ENCODE results near the gene SPINT2. TPM values are rescaled to one million over a fixed set of nuclear protein-coding genes. Genes with fewer than 3 reads are reported as not detected.
A peak's percentile ranks its signal among the peaks of the same experiment; 100 is the strongest.
"Not testable (repeated sequence)": the region's sequence is repeated elsewhere in the genome, so short reads cannot be mapped to it uniquely, and the experiment has no call there.

The SPINT2 gene
- total RNA-seq, 2 donors from 2014 or later = 11.1 to 52.7 TPM

DNA sequence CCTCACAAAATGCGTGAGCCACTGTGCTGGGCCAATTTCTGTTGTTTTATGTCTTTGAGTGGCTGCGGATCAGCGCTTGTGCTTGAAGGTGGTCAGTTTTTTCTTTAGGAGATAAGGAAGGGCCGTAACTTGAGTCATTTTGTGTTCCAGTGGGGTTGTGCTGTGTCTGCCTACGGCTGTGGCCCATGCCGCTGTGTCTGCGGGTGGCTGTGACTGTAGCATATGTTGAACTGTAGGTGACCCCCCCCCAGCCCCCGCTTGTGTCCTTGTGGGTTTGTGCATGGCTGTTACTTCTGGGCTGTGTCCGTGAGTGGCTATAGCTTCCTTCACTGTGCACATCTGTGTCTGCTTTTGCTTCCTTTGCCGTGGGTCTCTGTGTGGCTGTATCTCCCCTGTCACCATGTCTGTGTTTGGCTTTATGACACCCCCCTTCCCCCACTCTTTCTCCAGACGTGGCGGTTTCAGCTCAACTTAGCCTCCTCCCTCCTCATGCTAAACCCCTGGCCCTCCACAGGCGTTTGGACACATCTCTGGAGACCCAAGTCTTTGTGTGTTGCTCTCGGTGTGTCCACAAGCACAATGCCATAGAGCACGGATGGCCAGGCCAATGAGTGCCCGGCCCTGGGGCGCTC lies 8.9 kb upstream of the SPINT2 start:
- Histone ChIP-seq H3K4me1 (peaks cover 0 to 53% of the 10 kb centered on the region in 2 donors), H3K9me3 (no peaks in the 10 kb centered on the region), H3K36me3 (no peaks in the 10 kb centered on the region), H3K27ac (peak overlapping the region; percentile 88 to 90), H3K27me3 (no peaks in the 10 kb centered on the region), H3K4me3 (peak overlapping the region; percentile 41 to 60)
- TF ChIP-seq, protein P1, sequence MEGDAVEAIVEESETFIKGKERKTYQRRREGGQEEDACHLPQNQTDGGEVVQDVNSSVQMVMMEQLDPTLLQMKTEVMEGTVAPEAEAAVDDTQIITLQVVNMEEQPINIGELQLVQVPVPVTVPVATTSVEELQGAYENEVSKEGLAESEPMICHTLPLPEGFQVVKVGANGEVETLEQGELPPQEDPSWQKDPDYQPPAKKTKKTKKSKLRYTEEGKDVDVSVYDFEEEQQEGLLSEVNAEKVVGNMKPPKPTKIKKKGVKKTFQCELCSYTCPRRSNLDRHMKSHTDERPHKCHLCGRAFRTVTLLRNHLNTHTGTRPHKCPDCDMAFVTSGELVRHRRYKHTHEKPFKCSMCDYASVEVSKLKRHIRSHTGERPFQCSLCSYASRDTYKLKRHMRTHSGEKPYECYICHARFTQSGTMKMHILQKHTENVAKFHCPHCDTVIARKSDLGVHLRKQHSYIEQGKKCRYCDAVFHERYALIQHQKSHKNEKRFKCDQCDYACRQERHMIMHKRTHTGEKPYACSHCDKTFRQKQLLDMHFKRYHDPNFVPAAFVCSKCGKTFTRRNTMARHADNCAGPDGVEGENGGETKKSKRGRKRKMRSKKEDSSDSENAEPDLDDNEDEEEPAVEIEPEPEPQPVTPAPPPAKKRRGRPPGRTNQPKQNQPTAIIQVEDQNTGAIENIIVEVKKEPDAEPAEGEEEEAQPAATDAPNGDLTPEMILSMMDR (IDR thresholded peaks at IDR 0.05) = no peak
- DNase-seq (ENCODE audit: low spot score) = no peak

DNA sequence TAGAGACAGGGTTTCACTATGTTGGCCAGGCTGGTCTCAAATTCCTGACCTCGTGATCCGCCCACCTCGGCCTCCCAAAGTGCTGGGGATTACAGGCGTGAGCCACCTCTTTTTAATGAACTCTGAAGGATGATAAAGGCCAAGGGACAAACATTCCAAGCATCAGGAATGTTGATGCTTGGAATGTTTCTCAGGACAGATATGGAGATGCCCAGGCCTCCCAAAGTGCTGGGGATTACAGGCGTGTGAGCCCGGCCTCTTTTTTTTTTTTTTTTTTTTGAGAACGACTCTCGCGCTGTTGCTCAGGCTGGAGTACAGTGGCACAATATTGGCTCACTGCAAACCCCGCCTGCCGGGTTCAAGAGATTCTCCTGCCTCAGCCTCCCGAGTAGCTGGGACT lies 2.4 kb upstream of the SPINT2 start:
- H3K27ac ChIP-seq; H3K27me3 ChIP-seq; H3K9me3 ChIP-seq; H3K36me3 ChIP-seq; DNase-seq (ENCODE audit: low spot score); H3K4me3 ChIP-seq: not testable (repeated sequence)
- peaks cover 0 to 18% of the 10 kb centered on the region in 2 donors for H3K4me1 ChIP-seq

DNA sequence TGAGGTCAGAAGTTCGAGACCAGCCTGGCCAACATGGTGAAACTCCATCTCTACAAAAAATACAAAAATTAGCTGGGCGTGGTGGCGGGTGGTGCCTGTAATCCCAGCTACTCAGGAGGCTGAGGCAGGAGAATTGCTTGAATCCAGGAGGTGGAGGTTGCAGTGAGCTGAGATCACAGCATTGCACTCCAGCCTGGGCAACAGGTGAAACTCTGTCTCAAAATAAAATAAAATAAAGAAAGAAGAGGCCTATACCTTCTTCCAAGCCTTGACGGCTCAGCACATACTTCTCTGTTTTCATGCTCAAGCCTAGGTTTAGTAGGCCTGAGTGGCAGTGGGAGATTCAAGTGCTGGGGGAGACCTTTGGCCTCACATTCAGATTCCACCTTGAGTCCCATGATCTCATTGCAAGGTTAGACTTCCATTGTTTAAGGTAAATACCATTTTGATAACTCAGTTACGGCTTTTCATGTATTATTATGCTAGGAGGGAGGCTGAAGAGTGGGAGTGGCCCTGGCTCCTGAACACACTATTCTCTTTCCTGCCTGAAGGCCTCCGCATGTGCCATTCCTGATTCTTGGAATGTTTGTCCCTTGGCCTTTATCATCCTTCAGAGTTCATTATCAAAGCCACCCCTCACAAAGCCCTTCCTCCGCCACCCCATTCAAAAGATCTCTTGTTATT lies 1.6 kb upstream of the SPINT2 start:
- no peak for DNase-seq (ENCODE audit: low spot score)
- no peaks in the 10 kb centered on the region for H3K27me3 ChIP-seq
- H3K4me1 ChIP-seq = peaks cover 0 to 18% of the 10 kb centered on the region in 2 donors
- no peaks in the 10 kb centered on the region for H3K9me3 ChIP-seq
- TF ChIP-seq, protein P1 (IDR thresholded peaks at IDR 0.05) = no peak
- H3K4me3 ChIP-seq = no peak overlapping the region
- no peak overlapping the region for H3K27ac ChIP-seq
- H3K36me3 ChIP-seq = no peaks in the 10 kb centered on the region

DNA sequence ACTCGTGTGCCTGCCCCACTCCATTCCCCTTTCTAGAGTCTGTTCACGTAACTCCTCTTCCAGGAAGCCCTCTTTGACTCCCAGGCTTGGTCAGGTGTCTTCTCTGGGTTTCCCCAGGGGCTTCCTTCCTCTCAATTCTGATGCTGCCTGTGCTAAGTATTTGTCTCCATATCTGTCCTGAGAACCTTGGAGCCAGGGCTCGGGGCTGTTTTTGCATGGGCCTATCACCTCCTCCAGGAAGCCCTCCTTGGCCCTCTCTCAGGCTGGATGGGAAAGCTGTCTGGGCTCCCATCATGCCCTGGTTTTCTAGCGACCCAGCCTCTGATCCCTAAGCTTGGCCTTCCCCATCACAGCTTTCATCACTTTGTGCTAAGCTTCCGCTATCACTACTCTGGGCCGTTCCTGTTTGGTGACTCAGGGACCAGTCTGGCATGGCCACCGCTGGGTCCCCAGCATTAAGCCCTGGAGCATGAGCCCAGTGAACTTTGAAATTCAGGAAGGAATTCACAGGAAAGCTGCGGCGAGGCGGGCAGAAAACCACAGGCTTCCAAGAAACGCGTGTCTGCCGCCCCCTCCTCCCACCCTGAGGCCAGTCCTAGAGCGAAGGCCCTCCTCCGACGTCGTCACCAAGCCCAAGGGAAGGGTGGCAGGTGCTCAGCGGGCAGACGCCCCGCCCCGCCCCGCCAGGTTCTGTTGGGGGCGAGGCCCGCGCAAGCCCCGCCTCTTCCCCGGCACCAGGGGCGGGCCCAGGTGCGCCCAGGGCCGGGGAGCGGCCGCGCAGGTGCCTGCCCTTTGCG lies 486 bp upstream of the SPINT2 start:
- Histone ChIP-seq H3K9me3 (no peaks in the 10 kb centered on the region), H3K27me3 (no peaks in the 10 kb centered on the region), H3K36me3 (no peaks in the 10 kb centered on the region), H3K4me3 (peak overlapping the region; percentile 52 to 61), H3K27ac (peak overlapping the region; percentile 48 to 78), H3K4me1 (peaks cover 0 to 18% of the 10 kb centered on the region in 2 donors)
- no peak for DNase-seq (ENCODE audit: low spot score)
- TF ChIP-seq, protein P1 (IDR thresholded peaks at IDR 0.05) = no peak

DNA sequence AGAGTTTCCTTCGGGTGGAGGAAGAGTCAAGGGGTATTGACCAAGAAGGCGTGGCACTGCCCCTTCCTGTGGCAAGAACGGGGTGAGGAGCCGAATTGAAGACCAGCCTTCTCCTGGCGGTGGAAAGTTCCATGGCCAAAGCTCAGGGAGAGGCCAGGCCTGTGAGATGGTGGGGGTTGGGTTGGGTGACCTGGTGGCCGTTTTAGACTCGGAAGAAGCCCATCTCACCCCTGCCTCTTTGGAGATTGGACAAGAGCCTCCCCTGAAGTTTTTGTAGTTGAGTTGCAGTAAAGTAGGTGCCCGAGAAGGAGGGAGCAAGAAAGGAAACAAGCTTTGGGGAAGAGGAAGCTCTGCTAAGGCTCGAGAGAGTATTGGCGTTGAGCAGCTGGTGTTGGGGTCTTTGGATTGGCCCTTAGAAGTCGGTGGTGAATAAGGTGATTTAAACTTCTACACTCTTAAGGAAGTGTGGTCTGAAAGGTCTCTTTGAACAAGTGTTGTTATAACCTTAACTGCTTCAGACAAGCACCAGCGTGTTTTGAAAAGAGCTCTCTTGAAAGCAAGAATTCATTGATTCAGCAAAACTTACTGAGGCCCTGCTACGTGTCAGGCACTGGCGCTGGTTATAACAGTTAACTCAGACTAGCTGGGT lies 964 bp downstream of the SPINT2 start:
- Histone ChIP-seq H3K36me3 (no peaks in the 10 kb centered on the region), H3K4me1 (peaks cover 0 to 18% of the 10 kb centered on the region in 2 donors), H3K4me3 (peak overlapping the region; percentile 52 to 61), H3K9me3 (no peaks in the 10 kb centered on the region), H3K27me3 (no peaks in the 10 kb centered on the region), H3K27ac (peak overlapping the region; percentile 48 to 78)
- no peak for DNase-seq (ENCODE audit: low spot score)
- TF ChIP-seq, protein P1 (IDR thresholded peaks at IDR 0.05) = no peak
